T-helper 1 cell (primary cell): Measurements from ENCODE around the gene MYH11.

Source experiments
- DNase-seq, 5 donors: peaks; one replicate each; pipeline ENCODE4 v3.0.0-alpha.2; 2012 to 2020
- total RNA-seq, 4 donors: gene quantifications; one replicate each; lab custom pipeline; 2026; lab: John Stamatoyannopoulos, UW

MYH11 gene
- 0 to 0.23 (median 0) reads per million in 4 donors for total RNA-seq

GRCh38 chr16:15856901-15857698 is at the start of gene MYH11:
Gene MYH11 (minus strand): TSS chr16:15857028. CDS start chr16:15838252, 18,776 bp downstream.
- no peak for DNase-seq

DNA sequence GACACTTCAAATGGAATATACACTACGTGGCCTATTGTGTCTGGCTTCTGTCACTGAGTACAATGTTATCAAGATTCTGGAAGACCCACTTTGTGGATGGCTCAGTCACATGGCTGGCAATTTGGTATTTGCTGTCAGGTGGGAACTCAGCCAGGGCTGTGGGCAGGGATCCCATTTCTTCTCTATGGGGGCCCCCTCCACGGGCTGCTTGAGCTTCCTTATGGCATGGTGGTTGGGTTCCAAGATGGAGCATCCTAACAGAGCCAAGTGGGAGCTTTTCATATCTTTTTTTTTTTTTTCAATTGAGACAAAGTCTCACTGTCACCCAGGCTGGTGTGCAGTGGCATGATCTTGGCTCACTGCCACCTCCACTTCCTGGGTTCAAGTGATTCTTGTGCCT is 49.6 kb upstream of the MYH11 start:
- DNase-seq, result no peak

DNA sequence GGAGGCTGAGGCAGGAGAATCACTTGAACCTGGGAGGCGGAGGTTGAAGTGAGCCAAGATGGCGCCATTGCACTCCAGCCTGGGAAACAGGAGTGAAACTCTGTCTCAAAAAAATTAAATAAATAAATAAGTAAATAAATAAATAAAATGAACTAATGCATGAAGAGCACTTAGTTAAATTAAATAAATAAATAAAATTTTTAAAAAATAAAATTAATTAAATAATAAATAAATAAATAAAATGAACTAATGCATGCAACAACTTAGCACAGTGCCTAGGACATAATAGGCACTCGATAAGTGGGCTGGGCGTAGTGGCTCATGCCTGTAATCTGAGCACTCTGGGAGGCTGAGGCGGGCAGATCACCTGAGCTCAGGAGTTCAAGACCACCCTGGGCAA is 47.1 kb upstream of the MYH11 start:
- no peak for DNase-seq

GRCh38 chr16:15900901-15901500 is 44.2 kb upstream of the MYH11 start:
- no peak for DNase-seq

- no peak for DNase-seq
These were observed 43.5 kb upstream of the MYH11 start for GRCh38 chr16:15900357-15900756.

- peak in 1 of 5 donors; percentile 81 for DNase-seq
These were observed 42.8 kb upstream of the MYH11 start for GRCh38 chr16:15899538-15900100.

- no peak for DNase-seq
These were observed 41.8 kb upstream of the MYH11 start for GRCh38 chr16:15898654-15899053.

DNA sequence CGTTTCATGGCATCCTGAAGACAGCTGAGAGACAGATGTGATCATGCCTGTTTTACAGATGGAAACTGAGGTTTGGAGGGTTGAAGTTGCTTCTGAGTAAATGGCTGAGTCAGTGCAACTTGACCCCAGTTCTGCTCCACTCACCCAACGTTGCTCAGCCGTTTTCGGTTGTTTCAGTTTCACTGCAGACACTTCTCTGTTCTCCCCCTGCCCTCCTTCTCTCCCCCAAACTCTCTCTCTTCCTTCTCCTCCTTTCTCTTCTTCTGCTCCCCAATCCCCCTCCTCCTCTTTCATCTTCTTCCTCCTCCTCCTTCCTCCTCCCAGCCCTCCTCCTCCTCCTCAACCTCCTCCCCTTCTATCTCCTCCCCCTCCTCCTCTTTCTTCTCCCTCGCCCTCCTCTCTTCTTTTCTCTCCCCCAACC is 41.0 kb upstream of the MYH11 start:
- DNase-seq, result peak in 1 of 5 donors; percentile 81

GRCh38 chr16:15897121-15897780 is 40.4 kb upstream of the MYH11 start:
- no peak for DNase-seq

GRCh38 chr16:15894571-15895374 is 37.9 kb upstream of the MYH11 start:
- peak in 1 of 5 donors; percentile 45 for DNase-seq

DNA sequence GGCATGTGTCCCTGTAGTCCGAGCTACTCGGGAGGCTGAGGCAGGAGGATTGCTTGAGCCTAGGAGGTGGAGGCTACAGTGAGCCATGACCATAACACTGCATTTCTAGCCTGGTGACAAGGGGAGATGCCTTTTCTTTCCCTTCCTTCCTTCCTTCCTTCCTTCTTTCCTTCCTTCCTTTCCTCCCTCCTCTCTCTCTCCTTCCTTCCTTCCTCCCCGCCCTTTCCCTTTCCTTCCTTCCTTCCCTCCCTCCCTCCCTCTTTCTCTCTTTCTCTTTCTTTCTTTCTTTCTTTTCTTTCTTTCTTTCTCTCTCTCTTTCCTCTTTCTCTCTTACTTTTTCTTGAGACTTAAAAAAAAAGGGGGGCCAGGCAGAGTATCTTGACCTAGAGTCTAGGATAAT is 34.7 kb upstream of the MYH11 start:
- DNase-seq, result no peak

DNA sequence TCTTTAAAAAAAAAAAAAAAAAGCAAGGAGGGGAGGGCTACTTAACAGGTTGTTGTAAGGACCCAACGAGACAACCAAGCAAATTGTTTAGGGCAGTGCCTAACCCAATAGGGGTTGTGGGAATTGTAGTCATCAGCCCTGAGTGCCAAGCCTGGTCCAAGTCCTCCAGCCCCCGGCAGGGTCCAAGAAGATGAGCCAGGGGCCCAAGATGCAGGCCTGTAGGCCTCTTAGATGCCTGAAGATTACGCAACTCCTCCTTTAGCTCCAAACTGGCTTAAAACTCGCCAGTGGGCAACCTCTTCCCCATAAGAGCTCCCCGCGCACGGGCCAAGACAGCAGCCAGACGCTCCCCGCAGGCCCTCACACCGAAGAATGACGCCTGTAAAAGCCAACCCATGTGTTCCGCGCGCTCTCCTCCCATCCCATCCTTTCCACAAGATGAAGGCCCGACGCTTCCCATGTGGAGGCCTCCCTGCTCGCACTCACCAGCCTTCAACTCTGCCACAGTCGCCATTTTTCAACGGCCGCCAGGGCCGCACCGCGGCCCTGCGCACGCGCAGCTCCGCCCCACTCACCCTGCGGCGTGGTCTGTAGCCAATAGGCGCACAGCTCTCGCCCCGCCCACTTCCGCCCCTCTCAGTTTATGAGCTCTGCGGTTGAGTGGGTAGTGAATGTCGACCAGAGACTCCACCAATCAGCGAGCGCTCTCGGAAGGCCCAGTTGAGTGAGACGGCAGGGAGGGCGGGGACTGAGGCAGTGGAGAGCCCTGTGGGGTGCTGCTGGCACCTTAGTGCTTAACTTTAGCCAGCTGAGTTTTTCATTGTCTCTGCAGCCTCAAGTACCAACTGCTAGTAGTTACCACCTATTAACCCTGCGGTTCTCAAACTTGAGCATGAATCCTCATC is 31.5 kb upstream of the MYH11 start, which contains the start of gene CEP20:
Gene CEP20, minus strand, starts transcription at position 532 of the 905 bp plus-strand sequence. Its CDS starts 18 bp downstream, at position 514.
- peak; percentile 98 to 100 (median 99) for DNase-seq

DNA sequence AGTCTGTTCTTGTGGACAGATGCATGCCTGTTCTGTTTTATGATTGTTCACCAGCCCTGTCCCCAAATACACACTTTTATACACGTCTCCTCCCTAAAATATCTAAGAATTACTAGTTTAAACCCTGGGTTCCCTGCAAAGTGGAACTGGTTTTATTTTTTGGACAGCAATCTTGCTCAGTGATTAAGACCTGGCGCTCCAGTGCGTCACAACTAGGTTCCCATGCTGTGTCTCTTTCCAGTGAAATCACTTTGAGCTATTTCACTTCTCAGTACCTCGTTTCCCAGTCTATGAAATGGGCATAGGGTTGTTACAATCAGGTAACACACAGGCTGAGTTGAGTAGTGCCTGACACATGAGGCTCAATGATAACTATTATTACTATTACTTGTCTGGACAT is 30.5 kb upstream of the MYH11 start:
- DNase-seq, result no peak

- no peak for DNase-seq
These were observed 29.2 kb upstream of the MYH11 start for GRCh38 chr16:15886078-15886477.

DNA sequence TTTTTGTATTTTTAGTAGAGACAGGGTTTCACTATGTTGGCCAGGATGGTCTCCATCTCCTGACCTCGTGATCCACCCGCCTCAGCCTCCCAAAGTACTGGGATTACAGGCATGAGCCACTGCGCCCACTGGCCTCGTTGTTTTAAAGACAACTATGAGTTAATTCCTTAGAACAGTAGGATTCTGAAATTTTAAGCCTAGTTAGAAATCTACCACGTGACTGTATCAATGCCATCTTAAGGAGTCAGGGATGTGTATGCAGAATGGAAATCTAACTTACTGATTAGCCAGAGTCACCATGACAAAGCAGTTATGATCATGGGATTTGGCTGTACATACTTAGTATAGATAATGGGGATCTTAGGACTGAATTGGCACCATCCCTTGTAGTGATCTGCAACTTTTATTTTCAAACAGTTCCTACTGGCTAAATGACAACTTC is 28.8 kb upstream of the MYH11 start:
- DNase-seq, result no peak

DNA sequence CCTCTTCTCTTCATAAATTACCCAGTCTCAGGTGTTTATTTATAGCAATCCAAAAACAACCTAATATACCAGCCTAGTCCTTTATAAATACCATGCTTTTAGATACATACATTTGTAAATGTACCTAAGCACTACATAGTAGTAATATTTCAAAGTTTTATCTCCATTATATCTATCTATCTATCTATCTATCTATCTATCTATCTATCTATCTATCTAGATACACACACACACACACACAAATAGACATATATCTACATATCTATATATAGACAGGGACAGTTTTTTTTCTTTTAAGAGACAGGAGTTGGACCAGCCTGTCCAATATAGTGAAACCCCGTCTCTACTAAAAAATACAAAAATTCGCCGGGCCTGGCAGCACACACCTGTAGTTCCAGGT is 25.7 kb upstream of the MYH11 start:
- no peak for DNase-seq

DNA sequence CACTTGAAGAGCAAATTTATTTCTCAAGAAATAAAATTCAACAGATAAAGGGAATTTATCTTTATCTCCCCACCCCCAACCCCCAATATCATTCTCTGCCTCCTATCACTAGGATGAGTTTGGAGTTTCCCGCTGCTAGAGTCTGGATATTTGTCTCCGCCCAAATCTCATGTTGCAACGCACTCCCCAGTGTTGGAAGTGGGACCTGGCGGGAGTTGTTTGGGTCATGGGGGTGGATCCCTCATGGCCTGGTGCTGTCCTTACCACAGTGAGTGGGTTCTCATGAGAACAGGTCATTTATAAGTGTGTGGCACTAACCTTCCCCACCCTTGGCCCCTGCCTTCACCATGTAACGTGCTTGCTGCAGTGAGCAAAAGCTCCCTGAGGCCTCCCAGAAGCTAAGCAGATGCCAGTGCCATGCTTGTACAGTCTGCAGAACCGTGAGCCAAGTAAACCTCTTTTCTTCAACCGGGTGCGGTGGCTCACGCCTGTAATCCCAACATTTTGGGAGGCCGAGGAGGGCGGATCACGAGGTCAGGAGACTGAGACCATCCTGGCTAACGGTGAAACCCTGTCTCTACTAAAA is 25.1 kb upstream of the MYH11 start:
- DNase-seq, result no peak

DNA sequence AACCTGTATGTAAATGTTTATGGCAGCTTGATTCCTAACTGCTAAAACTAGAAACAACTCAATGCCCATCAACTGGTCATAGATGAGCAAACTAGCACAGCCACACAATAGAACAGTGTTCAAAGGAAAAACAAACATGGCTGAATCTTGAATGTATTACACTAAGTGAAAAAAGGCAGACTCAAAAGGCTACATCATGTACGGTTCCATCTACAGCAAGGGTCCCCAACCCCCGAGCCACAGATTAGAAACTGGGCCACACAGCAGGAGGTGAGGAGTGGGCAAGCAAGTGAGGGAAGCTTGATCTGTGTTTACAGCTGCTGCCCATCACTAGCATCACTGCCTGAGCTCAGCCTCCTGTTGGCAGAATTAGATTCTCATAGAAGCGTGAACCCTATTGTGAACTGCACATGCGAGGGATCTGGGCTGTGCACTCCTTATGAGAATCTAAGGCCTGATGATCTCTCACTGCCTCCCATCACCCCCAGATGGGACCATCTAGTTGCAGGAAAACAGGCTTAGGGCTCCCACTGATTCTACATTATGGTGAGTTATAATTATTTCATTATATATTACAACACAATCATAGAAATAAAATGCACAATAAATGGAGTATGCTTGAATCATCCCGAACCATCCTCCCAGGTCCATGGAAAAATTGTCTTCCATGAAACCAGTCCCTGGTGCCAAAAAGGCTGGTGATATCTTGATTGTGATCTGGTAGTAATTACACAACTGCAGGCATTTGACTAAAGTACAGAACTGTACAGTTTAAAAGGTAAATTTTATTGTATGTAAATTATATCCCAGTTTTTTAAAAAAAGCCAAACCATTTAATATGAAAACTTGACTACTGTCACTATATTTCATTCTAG is 23.8 kb upstream of the MYH11 start:
- DNase-seq, result no peak

- no peak for DNase-seq
These were observed 22.5 kb upstream of the MYH11 start for GRCh38 chr16:15879255-15879811.
